ENCODE measurements around the gene KIF6. TPM values are rescaled to one million over a fixed set of nuclear protein-coding genes. Genes with fewer than 3 reads are reported as not detected.
A peak's percentile ranks its signal among the peaks of the same experiment; 100 is the strongest.

The KIF6 gene
- total and polyA plus RNA-seq, 2 donors: 0.24 to 0.37 TPM

DNA sequence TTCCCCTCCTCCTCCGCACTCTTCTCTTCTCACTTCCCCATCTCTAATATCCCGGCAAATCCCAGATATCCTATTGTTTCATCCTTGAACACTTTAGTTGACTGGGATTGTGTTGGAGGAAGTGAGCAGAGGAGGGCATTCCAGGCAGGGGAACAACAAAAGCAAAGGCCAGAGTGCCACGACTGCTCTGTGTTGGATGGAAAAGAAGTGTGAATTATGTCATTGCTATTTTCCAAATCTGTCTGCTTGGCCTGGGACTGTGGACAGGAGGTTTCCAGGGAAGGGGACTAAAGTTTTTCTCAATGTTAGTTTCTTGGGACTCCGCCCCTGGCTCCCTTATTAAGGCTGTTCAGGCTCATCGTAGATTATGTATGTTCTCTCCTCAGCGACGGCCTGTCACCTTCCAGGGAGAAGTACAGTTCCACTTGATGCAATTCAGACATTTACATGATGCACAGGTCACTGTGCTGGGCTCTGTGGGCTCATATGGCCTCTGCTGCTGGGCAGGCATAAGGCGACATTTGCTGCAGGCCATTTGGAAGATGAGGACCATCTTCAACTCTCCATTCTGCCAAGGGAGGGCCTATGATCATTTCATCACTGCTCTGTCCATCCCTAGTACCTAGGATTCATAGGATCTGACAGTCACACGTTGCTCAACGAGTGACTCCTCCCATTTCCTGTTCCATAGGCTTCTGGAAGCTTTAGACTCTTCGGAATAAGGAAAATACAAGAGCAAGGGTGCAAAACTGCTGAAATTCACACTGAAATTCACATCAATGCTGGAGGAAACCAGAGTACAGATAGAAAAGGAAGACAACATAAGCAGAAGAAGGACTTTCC lies 303.6 kb downstream of the KIF6 start:
- H3K4me1 ChIP-seq (ENCODE audit: control insufficient read depth in 2 of 2, insufficient read depth in 2 of 2, low read length in 2 of 2): peaks cover 3 to 9% of the 10 kb centered on the region in 2 donors
- no peaks in the 10 kb centered on the region for H3K27me3 ChIP-seq (ENCODE audit: control insufficient read depth in 2 of 2, insufficient read depth in 1 of 2, low read length in 1 of 2)
- DNase-seq (ENCODE audit: low read depth in 6 of 9, low spot score in 9 of 9): no peak
- no peaks in the 10 kb centered on the region for H3K36me3 ChIP-seq (ENCODE audit: control insufficient read depth in 2 of 2, insufficient read depth in 2 of 2, low read length in 1 of 2)
- no peaks in the 10 kb centered on the region for H3K9me3 ChIP-seq (ENCODE audit: control insufficient read depth in 2 of 2, insufficient read depth in 1 of 2, low read length in 1 of 2)
- no peak overlapping the region for H3K4me3 ChIP-seq (ENCODE audit: low read length in 2 of 2)
- no peak overlapping the region for H3K27ac ChIP-seq (ENCODE audit: low read depth in 1 of 2, low read length in 1 of 2)
- WGBS: 93% methylated on average over 11 of the region's 11 CpGs

DNA sequence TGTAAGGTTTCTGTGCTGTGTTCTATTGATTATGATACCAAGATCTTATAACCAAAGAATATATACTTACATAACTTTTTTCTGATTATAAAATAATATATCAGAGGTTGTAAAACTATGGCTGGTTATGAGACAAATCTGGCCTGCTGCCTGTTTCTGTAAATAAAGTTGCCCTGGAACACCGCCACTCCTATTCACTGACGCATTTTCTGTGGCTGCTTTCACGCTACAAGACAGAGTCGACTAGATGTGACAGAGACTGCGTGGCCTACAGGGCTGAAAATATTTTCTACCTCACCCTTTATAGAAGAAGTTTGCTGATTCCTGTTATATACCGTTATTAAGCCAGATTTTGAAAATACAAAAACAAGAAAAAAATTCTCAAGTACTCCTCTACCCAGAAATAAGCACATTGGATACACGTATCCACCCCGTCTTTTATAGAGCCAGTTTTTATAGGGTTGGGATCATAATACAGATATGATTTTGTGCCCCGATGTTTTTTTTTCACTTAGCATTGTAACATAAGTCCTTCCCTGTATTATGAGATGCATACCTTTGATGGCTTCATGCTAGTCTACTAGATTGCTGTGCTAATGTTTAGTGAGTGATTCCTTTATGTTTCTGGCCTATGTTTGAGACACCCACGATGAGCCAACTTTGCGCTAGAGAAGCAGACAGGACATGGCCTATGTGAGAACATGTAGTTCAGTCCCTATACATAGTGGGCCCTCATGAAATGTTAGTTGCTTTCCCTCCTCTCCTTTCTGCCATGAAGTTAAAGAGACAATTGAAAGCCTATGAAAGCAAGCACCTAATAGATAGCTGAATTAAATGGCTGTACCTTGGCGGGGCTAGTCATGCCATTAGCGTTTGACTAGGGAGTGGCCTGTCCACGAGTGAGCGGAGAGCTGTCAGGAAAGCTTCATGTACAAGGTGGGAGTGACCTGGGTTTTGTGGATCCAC lies 304.6 kb downstream of the KIF6 start:
- no peak overlapping the region for H3K27ac ChIP-seq (ENCODE audit: low read depth in 1 of 2, low read length in 1 of 2)
- 94% methylated on average over 15 of the region's 15 CpGs for WGBS

GRCh38 chr6:39419607-39420006 lies 305.6 kb downstream of the KIF6 start:
- Histone ChIP-seq H3K36me3 (ENCODE audit: control insufficient read depth in 2 of 2, insufficient read depth in 2 of 2, low read length in 1 of 2) (no peaks in the 10 kb centered on the region), H3K9me3 (ENCODE audit: control insufficient read depth in 2 of 2, insufficient read depth in 1 of 2, low read length in 1 of 2) (no peaks in the 10 kb centered on the region), H3K4me1 (ENCODE audit: control insufficient read depth in 2 of 2, insufficient read depth in 2 of 2, low read length in 2 of 2) (peaks cover 3 to 9% of the 10 kb centered on the region in 2 donors), H3K27ac (ENCODE audit: low read depth in 1 of 2, low read length in 1 of 2) (no peak overlapping the region), H3K4me3 (ENCODE audit: low read length in 2 of 2) (no peak overlapping the region), H3K27me3 (ENCODE audit: control insufficient read depth in 2 of 2, insufficient read depth in 1 of 2, low read length in 1 of 2) (no peaks in the 10 kb centered on the region)
- 97% methylated on average over 3 of the region's 3 CpGs for WGBS
- DNase-seq (ENCODE audit: low read depth in 6 of 9, low spot score in 9 of 9): no peak

More for the DNA sequence above, 304.6 kb downstream of the KIF6 start:
- Histone ChIP-seq H3K9me3 (ENCODE audit: control insufficient read depth in 2 of 2, insufficient read depth in 1 of 2, low read length in 1 of 2) (no peaks in the 10 kb centered on the region), H3K27me3 (ENCODE audit: control insufficient read depth in 2 of 2, insufficient read depth in 1 of 2, low read length in 1 of 2) (no peaks in the 10 kb centered on the region), H3K4me3 (ENCODE audit: low read length in 2 of 2) (no peak overlapping the region), H3K4me1 (ENCODE audit: control insufficient read depth in 2 of 2, insufficient read depth in 2 of 2, low read length in 2 of 2) (peaks cover 3 to 9% of the 10 kb centered on the region in 2 donors), H3K36me3 (ENCODE audit: control insufficient read depth in 2 of 2, insufficient read depth in 2 of 2, low read length in 1 of 2) (no peaks in the 10 kb centered on the region)
- no peak for DNase-seq (ENCODE audit: low read depth in 6 of 9, low spot score in 9 of 9)

GRCh38 chr6:39417440-39417839 lies 307.8 kb downstream of the KIF6 start:
- Histone ChIP-seq H3K4me3 (ENCODE audit: low read length in 2 of 2) (no peak overlapping the region), H3K36me3 (ENCODE audit: control insufficient read depth in 2 of 2, insufficient read depth in 2 of 2, low read length in 1 of 2) (no peaks in the 10 kb centered on the region), H3K9me3 (ENCODE audit: control insufficient read depth in 2 of 2, insufficient read depth in 1 of 2, low read length in 1 of 2) (no peaks in the 10 kb centered on the region), H3K4me1 (ENCODE audit: control insufficient read depth in 2 of 2, insufficient read depth in 2 of 2, low read length in 2 of 2) (peaks cover 3 to 9% of the 10 kb centered on the region in 2 donors), H3K27me3 (ENCODE audit: control insufficient read depth in 2 of 2, insufficient read depth in 1 of 2, low read length in 1 of 2) (no peaks in the 10 kb centered on the region), H3K27ac (ENCODE audit: low read depth in 1 of 2, low read length in 1 of 2) (no peak overlapping the region)
- 47% methylated on average over 2 of the region's 2 CpGs for WGBS
- peak in 3 of 9 donors; percentile 7 to 34 (median 10) for DNase-seq (ENCODE audit: low read depth in 6 of 9, low spot score in 9 of 9)

DNA sequence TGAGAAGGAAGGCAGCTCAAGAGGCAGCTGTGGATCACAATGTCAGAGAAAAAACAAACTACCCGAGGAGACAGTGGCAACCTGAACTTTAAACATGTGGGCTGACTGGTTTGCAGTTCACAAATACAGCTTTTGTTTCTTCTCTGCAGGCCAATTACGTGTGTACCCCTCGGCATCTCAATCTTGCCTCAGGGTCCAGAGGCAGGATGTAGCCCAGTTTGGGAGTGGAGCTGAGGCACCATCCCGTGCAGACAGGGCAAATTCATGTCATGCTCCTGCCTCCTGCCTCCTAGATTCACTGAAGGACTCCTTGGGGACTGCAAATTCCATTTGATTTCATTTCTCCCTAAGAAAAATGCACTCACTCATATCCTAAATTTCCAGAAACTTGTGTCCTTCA lies 308.5 kb downstream of the KIF6 start:
- no peak overlapping the region for H3K27ac ChIP-seq (ENCODE audit: low read depth in 1 of 2, low read length in 1 of 2)
- WGBS: 84% methylated on average over 4 of the region's 4 CpGs
- no peaks in the 10 kb centered on the region for H3K9me3 ChIP-seq (ENCODE audit: control insufficient read depth in 2 of 2, insufficient read depth in 1 of 2, low read length in 1 of 2)
- no peak overlapping the region for H3K4me3 ChIP-seq (ENCODE audit: low read length in 2 of 2)
- H3K4me1 ChIP-seq (ENCODE audit: control insufficient read depth in 2 of 2, insufficient read depth in 2 of 2, low read length in 2 of 2): peaks cover 3 to 9% of the 10 kb centered on the region in 2 donors
- no peaks in the 10 kb centered on the region for H3K36me3 ChIP-seq (ENCODE audit: control insufficient read depth in 2 of 2, insufficient read depth in 2 of 2, low read length in 1 of 2)
- no peaks in the 10 kb centered on the region for H3K27me3 ChIP-seq (ENCODE audit: control insufficient read depth in 2 of 2, insufficient read depth in 1 of 2, low read length in 1 of 2)
- DNase-seq (ENCODE audit: low read depth in 6 of 9, low spot score in 9 of 9): no peak

GRCh38 chr6:39416026-39416425 lies 309.2 kb downstream of the KIF6 start:
- 82% methylated on average over 3 of the region's 3 CpGs for WGBS
- Histone ChIP-seq H3K27me3 (ENCODE audit: control insufficient read depth in 2 of 2, insufficient read depth in 1 of 2, low read length in 1 of 2) (no peaks in the 10 kb centered on the region), H3K4me3 (ENCODE audit: low read length in 2 of 2) (no peak overlapping the region), H3K4me1 (ENCODE audit: control insufficient read depth in 2 of 2, insufficient read depth in 2 of 2, low read length in 2 of 2) (peaks cover 3 to 6% of the 10 kb centered on the region in 2 donors), H3K36me3 (ENCODE audit: control insufficient read depth in 2 of 2, insufficient read depth in 2 of 2, low read length in 1 of 2) (no peaks in the 10 kb centered on the region), H3K9me3 (ENCODE audit: control insufficient read depth in 2 of 2, insufficient read depth in 1 of 2, low read length in 1 of 2) (no peaks in the 10 kb centered on the region), H3K27ac (ENCODE audit: low read depth in 1 of 2, low read length in 1 of 2) (no peak overlapping the region)
- DNase-seq (ENCODE audit: low read depth in 6 of 9, low spot score in 9 of 9): no peak

GRCh38 chr6:39415482-39415881 lies 309.7 kb downstream of the KIF6 start:
- no peak overlapping the region for H3K4me3 ChIP-seq (ENCODE audit: low read length in 2 of 2)
- WGBS: 97% methylated on average over 3 of the region's 3 CpGs
- H3K27ac ChIP-seq (ENCODE audit: low read depth in 1 of 2, low read length in 1 of 2): no peak overlapping the region
- peaks cover 3 to 6% of the 10 kb centered on the region in 2 donors for H3K4me1 ChIP-seq (ENCODE audit: control insufficient read depth in 2 of 2, insufficient read depth in 2 of 2, low read length in 2 of 2)
- no peaks in the 10 kb centered on the region for H3K36me3 ChIP-seq (ENCODE audit: control insufficient read depth in 2 of 2, insufficient read depth in 2 of 2, low read length in 1 of 2)
- H3K27me3 ChIP-seq (ENCODE audit: control insufficient read depth in 2 of 2, insufficient read depth in 1 of 2, low read length in 1 of 2): no peaks in the 10 kb centered on the region
- no peaks in the 10 kb centered on the region for H3K9me3 ChIP-seq (ENCODE audit: control insufficient read depth in 2 of 2, insufficient read depth in 1 of 2, low read length in 1 of 2)
- no peak for DNase-seq (ENCODE audit: low read depth in 6 of 9, low spot score in 9 of 9)

- H3K27me3 ChIP-seq (ENCODE audit: control insufficient read depth in 2 of 2, insufficient read depth in 1 of 2, low read length in 1 of 2): no peaks in the 10 kb centered on the region
- H3K36me3 ChIP-seq (ENCODE audit: control insufficient read depth in 2 of 2, insufficient read depth in 2 of 2, low read length in 1 of 2): no peaks in the 10 kb centered on the region
- H3K27ac ChIP-seq (ENCODE audit: low read depth in 1 of 2, low read length in 1 of 2): no peak overlapping the region
- no peak overlapping the region for H3K4me3 ChIP-seq (ENCODE audit: low read length in 2 of 2)
- 98% methylated on average over 1 of the region's 1 CpG for WGBS
- H3K9me3 ChIP-seq (ENCODE audit: control insufficient read depth in 2 of 2, insufficient read depth in 1 of 2, low read length in 1 of 2): no peaks in the 10 kb centered on the region
- H3K4me1 ChIP-seq (ENCODE audit: control insufficient read depth in 2 of 2, insufficient read depth in 2 of 2, low read length in 2 of 2): no peaks in the 10 kb centered on the region
- no peak for DNase-seq (ENCODE audit: low read depth in 6 of 9, low spot score in 9 of 9)
Measured at GRCh38 chr6:39411465-39411864, 313.7 kb downstream of the KIF6 start.

DNA sequence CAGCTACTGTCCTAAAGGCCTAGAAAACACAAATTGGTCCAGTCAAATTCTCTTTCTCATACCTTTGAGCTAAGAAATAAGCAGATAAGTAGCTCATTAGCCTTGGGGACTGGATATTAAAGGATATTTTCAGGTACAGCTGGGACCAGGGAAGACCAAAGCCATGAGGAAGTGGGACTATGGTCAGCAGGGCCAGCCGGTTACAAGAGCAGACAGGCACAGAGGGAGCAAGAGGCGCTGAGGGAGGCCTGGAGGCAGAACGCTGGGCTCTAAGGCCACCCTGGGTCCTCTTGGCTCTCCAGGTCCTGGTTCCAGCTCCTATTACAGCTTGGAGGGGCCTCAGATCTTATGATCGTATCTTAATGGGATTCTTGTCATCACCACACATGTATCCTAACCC lies 314.2 kb downstream of the KIF6 start:
- WGBS: 97% methylated on average over 4 of the region's 4 CpGs

More for the DNA sequence above, 314.2 kb downstream of the KIF6 start:
- H3K4me1 ChIP-seq (ENCODE audit: control insufficient read depth in 2 of 2, insufficient read depth in 2 of 2, low read length in 2 of 2): no peaks in the 10 kb centered on the region
- DNase-seq (ENCODE audit: low read depth in 6 of 9, low spot score in 9 of 9): no peak
- H3K36me3 ChIP-seq (ENCODE audit: control insufficient read depth in 2 of 2, insufficient read depth in 2 of 2, low read length in 1 of 2): no peaks in the 10 kb centered on the region
- no peaks in the 10 kb centered on the region for H3K27me3 ChIP-seq (ENCODE audit: control insufficient read depth in 2 of 2, insufficient read depth in 1 of 2, low read length in 1 of 2)
- no peak overlapping the region for H3K27ac ChIP-seq (ENCODE audit: low read depth in 1 of 2, low read length in 1 of 2)
- no peaks in the 10 kb centered on the region for H3K9me3 ChIP-seq (ENCODE audit: control insufficient read depth in 2 of 2, insufficient read depth in 1 of 2, low read length in 1 of 2)
- H3K4me3 ChIP-seq (ENCODE audit: low read length in 2 of 2): no peak overlapping the region
